Loucy (cell line): ENCODE data around the gene TMEM247.

Experiments used
- EZH2phosphoT487 ChIP-seq: fragments of 200-600 bp; IDR thresholded peaks from 2 replicates; pipeline ENCODE4 v1.6.1; 2018; ENCODE audit warnings: antibody characterized with exemption, mild to moderate bottlenecking, moderate library complexity, borderline replicate concordance
- TF ChIP-seq, protein P1 (sequence below): fragments of 200-600 bp; sonication (generic); conservative IDR thresholded peaks from 2 replicates; pipeline ENCODE4 v1.5.1; 2014; ENCODE audit warnings: mild to moderate bottlenecking, antibody characterized with exemption, low read length

GRCh38 chr2:46461011-46461674 is 18.2 kb upstream of the TMEM247 start:
- TF ChIP-seq, protein P1, sequence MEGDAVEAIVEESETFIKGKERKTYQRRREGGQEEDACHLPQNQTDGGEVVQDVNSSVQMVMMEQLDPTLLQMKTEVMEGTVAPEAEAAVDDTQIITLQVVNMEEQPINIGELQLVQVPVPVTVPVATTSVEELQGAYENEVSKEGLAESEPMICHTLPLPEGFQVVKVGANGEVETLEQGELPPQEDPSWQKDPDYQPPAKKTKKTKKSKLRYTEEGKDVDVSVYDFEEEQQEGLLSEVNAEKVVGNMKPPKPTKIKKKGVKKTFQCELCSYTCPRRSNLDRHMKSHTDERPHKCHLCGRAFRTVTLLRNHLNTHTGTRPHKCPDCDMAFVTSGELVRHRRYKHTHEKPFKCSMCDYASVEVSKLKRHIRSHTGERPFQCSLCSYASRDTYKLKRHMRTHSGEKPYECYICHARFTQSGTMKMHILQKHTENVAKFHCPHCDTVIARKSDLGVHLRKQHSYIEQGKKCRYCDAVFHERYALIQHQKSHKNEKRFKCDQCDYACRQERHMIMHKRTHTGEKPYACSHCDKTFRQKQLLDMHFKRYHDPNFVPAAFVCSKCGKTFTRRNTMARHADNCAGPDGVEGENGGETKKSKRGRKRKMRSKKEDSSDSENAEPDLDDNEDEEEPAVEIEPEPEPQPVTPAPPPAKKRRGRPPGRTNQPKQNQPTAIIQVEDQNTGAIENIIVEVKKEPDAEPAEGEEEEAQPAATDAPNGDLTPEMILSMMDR: peak; percentile 100
- no peak for TF ChIP-seq EZH2phosphoT487
